ENCODE measurements around the gene ARPC5L.
"Not testable (repeated sequence)": the region's sequence is repeated elsewhere in the genome, so short reads cannot be mapped to it uniquely, and the experiment has no call there.

DNA sequence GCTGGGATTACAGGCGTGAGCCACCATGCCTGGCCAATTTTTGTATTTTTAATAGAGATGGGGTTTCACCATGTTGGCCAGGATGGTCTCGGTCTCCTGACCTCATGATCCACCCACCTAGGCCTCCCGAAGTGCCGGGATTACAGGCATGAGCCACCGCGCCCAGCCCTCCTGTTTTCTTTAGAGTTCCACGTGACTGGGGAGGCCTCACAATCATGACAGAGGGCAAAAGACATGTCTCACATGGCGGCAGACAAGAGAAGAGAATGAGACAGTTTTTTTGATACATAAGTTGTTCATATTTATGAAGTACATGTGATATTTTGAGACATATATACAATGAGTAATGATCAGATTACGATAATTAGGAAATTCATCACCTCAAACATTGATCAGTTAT is 15.5 kb upstream of the ARPC5L start:
- TF ChIP-seq CTCF (IDR thresholded peaks at IDR 0.05; ENCODE audit: poor library complexity); EZH2 (IDR thresholded peaks at IDR 0.05; ENCODE audit: borderline replicate concordance); EZH2phosphoT487 (IDR thresholded peaks at IDR 0.05; ENCODE audit: low read depth, severe bottlenecking, unreplicated experiment): not testable (repeated sequence)
